Activated T-helper 9 cell treated with anti-CD3 and anti-CD28 coated beads, Interleukin-2, amount 50 U/mL, for 16 hours (primary cell): ENCODE results near the gene SHANK1.

Experiments used
- DNase-seq: peaks from one replicate; pipeline ENCODE4 v3.0.0-alpha.2; 2020; ENCODE audit warnings: low read depth

The SHANK1 gene

GRCh38 chr19:50686310-50687032, 33.1 kb downstream of the SHANK1 start:
- no peak for DNase-seq

DNA sequence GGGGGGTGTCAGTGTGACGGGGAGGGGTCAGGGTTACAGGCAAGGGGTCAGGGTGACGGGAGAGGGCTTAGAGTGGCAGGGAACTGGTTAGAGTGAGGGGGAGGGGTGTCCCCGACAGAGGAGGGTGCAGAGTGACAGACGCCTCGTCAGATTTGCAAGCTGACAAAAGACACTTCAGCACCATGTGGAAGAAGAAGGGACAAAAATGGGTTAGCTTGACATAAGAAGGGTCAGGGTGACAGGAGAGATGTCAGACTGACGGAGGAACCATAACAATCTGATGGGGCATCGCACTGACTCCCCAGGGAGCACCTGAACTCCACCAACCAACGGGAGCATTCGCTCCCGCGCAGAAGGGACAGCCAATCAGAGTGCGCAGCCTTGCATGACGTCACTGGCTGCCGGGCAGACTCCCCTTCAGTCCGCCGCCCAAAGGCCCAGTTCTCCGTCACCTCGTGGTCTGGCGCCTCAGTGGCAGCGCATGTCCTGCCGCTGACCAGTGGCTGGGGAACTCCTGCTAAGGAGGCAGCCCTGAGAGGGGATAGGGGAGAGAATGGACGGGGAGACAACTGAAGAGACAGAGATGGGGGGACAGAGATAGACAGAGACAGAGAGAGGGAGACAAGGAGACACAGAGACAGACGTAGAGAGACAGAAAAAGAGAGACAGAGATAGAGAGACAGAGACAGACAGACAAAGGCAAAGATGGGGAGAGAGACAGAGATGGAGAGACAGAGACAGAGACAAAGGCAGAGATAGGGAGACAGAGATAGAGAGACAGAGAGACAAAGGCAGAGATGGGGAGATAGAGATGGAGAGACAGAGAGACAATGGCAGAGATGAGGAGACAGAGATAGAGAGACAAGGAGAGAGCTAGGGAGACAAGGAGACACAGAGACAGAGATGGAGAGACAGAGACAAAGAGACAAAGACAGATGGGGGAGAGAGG, 40.2 kb downstream of the SHANK1 start:
- peak; percentile 48 for DNase-seq

DNA sequence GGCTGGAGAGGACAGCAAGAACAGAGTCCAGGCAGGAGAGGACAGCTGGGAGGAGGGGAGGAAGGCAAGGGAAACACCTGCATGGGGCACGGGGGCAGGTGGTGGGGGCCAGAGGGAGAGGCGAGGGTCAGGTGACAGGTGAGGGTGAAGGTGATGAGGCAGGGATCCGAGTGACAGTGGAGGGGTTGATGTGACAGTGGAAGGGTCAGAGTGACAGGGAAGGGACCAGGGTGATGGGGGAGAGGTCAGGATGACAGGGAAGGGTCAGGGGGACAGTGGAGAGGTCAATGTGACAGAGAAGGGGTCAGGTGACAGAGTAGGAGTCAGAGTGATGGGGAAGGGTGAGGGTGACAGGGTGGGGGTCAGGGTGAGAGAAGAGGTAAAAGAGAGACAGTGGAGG, 41.3 kb downstream of the SHANK1 start:
- no peak for DNase-seq

DNA sequence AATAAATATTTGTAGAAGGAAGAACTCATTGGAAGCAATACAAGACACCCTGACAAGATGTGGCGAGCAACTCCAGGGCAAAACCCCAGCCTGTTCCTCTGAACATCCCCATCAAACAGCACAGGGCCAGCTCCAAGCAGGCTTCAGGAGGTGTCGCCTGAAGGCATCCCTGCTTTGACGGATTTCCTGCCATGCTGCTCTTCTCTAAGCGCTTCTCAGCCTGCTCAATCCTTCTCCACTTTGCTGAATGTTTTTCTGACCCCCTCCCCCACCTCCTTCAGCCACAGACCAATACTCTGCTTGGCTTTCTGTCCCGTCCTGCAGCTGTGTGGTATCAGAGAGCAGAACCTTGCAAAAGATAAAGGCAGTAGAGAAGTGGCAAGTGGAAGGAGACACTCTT, 42.0 kb downstream of the SHANK1 start:
- no peak for DNase-seq

DNA sequence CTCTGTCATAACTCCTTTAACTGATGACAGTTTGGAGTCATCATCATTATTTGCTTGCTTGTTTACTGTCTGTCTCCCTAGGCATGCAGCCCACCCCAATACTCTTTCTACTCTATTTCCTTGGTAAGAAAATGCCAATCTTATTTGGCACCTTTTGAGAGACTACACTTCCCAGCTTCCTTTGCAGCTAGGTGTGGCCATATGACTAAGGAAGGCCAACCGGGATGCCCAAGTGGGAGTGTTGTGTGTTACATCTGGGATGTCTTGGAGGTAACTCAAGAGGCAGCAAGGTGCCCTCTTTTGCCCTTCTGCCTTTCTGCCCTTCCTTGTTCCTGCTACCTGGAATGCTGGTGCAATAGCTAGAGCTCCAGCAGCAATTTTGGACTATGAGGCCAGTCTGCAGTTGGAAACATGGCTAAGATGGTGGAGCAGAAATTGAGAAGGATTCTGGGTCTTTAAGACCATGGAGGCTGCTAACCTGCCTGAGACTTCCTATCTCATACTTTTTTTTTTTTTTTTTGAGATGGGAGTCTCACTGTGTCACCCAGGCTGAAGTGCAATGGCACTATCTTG, 42.9 kb downstream of the SHANK1 start:
- DNase-seq = no peak

- DNase-seq = no peak
Observed at GRCh38 chr19:50673118-50673517, 46.5 kb downstream of the SHANK1 start.

GRCh38 chr19:50670102-50670380, 49.6 kb downstream of the SHANK1 start:
- DNase-seq = no peak

DNA sequence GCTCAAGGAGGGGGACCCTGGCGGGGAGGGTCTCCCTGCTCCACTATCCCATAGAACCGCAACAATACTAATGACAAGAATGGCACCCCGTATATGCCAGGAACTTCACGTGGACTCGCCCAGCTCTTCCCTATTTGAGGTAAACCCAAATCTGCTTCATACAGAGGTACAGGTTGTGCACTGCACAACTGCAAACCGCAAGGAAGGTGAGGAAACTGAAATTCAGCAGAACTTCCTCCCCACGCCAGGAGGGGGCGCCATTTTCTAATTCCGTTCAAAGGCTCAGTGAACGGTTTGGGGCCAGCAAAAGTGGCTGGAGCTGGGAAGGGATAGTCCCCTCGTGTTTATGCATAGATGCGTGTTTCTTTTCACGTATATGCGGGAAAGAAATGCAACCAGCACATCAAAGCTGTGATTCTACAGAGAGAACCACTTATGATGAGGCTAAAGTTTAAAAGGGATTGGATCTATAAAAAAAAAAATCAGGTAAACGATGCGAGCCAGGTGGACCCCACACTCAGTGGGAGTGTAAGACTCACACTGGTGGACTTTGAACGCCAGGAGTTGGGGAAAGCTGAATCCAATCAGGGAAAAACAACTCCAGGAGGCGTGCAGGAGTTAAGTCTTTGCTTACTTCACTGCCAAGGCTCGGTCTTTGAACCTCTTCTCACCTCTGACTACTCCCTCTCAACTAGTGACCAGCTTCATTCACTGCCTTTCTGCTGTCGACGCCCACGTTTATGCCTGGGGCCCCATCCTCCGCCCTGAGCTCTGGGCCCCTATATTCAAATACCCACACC, 50.1 kb downstream of the SHANK1 start:
- no peak for DNase-seq

GRCh38 chr19:50668879-50669278, 50.7 kb downstream of the SHANK1 start:
- DNase-seq = no peak

DNA sequence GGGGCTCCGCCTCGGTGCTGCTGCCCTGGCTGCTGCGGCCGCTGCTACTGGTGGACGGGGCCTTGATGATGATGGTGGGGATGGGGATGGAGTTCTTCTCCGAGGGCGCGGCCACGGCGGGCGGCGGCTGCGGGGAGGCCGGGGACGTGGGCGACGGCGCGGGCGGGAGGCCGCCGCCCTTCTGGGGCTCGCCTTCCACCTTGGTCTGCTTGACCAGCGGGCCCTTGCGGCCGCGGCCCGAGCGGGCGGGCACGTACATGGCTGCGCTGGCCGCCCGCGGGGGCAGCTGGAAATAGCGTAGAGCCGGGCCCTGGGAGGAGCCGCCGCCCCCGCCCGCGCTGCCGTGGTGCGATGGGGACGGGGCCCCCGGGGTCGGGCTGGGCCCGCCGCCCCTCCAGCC, 51.2 kb downstream of the SHANK1 start:
- no peak for DNase-seq

GRCh38 chr19:50667759-50668231, 51.8 kb downstream of the SHANK1 start:
- DNase-seq = no peak

- no peak for DNase-seq
Observed at GRCh38 chr19:50667177-50667758, 52.3 kb downstream of the SHANK1 start.

- no peak for DNase-seq
Observed at GRCh38 chr19:50666346-50667176, 53.0 kb downstream of the SHANK1 start.

DNA sequence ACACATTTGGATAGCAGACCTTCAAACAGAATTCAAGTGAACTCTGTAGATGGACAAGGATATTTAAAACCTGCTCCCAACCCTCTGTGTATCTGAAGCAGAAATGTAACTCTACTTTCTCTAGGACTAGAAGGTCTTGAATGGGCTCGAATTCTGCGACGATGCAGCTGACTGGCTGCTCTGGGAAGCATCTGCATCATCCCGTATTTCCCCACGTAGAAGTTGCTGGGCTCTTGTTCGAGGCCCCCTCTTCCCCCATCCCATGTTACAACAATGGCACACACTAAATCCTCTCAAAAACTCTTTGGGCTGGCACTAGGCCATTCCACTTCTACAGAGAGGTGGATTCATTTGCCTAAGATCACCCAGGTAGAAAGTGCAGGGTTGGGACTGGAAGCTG, 55.4 kb downstream of the SHANK1 start:
- DNase-seq = no peak

DNA sequence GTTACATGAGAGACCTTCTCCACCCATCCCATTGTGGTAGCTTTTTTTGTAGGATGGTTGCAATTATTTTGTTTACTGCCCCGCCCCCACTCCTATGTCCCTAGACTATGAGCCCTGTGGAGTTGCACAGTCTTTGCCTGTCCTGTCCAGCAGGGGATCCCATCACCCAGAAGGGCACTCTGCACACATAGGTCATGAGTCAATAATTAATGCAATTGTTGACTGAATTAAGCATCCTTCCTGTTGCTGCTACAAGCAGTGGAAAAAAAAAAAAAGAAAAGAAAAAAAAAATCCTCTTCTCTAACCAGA, 56.2 kb downstream of the SHANK1 start:
- no peak for DNase-seq

GRCh38 chr19:50662651-50663481, 56.7 kb downstream of the SHANK1 start:
- no peak for DNase-seq

DNA sequence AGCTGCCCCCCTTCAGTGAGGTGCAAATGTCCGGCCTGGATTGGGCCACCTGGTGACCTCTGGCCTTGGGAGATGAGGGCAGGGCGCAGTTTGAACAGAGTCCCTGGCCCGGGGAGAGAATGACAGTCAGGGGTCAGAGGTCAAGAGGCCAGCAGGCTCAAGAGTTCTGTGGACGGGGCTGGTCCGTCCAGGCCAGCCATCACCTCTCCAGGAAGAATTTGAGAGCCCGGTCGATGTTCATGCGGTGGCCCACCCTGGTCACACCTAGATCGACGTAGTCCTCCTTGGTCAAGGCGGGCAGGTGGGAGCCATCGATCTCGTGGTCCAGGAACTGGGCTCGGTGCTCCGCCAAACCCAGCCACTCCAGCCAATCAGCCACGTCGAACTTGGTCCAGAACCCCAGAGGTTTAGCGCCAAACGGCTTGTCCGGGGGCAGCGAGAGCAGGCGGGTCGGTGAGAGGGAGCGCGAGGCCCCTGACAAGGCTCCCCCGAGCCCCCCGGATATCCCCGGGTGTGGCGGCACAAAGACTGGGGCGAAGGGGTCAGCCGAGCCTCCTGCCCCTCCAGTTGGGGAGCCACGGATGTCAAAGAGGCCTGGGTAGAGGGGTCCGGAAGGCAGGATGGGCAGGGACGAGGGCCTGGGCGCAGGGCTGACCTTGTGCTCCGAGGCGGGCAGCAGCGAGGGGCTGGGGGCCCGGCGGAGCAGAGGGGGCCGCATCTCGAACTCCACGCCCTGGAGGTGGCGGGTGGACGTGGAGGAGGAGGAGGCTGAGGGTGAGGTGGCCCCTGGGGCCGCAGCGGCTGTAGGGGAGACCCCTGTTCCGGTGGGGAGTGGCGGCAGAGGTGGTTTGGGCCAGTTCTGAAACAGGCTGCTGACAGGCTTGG, 57.6 kb downstream of the SHANK1 start:
- no peak for DNase-seq

DNA sequence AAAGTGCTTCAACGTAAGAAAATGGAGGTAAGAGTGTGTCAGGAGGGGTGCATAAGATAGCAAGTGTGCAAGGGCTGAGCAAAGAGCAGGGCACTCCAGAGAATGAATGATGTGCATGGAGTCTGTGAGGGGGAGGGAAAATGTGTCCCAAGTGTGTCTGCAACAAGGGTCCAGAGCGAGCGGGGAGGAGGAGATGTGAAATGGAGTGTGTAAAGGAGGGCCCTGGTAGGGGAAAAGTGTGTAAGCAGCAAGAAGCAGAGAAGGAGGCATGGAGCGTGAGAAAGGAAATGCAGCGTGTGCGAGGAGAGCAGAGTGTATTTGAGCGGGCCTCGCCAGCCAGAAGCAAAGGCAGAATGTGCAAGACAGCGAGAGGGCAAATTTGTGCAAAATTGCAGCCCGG, 58.6 kb downstream of the SHANK1 start:
- no peak for DNase-seq

- no peak for DNase-seq
Observed at GRCh38 chr19:50660088-50660366, 59.6 kb downstream of the SHANK1 start.
